ENCODE results near the gene GATA5.

The GATA5 gene

GRCh38 chr20:62486484-62486883 is 10.7 kb upstream of the GATA5 start:
- no peak for DNase-seq

GRCh38 chr20:62485701-62486089 is 9.9 kb upstream of the GATA5 start:
- no peak for DNase-seq

GRCh38 chr20:62485062-62485700 is 9.4 kb upstream of the GATA5 start:
- DNase-seq = peak; percentile 72

GRCh38 chr20:62484478-62484877 is 8.7 kb upstream of the GATA5 start:
- DNase-seq = no peak

- no peak for DNase-seq
Observed at GRCh38 chr20:62483613-62484458, 8.0 kb upstream of the GATA5 start.

- DNase-seq = no peak
Observed at GRCh38 chr20:62482974-62483373, 7.2 kb upstream of the GATA5 start.

GRCh38 chr20:62482146-62482809 is 6.5 kb upstream of the GATA5 start:
- DNase-seq = peak; percentile 48

GRCh38 chr20:62481425-62482145 is 5.8 kb upstream of the GATA5 start:
- DNase-seq = peak; percentile 63

GRCh38 chr20:62480318-62480717 is 4.5 kb upstream of the GATA5 start:
- DNase-seq = no peak

GRCh38 chr20:62479656-62480055 is 3.9 kb upstream of the GATA5 start:
- DNase-seq = no peak

GRCh38 chr20:62479156-62479555 is 3.4 kb upstream of the GATA5 start:
- no peak for DNase-seq

GRCh38 chr20:62477669-62478455 is 2.1 kb upstream of the GATA5 start:
- no peak for DNase-seq

GRCh38 chr20:62476056-62476838 is 452 bp upstream of the GATA5 start:
- peak; percentile 72 for DNase-seq

- peak; percentile 56 for DNase-seq
Observed at GRCh38 chr20:62475027-62475771, 596 bp downstream of the GATA5 start.

GRCh38 chr20:62474604-62475026 is 1.2 kb downstream of the GATA5 start:
- DNase-seq = no peak

- no peak for DNase-seq
Observed at GRCh38 chr20:62473717-62474603, 1.8 kb downstream of the GATA5 start.

GRCh38 chr20:62472941-62473585 is 2.7 kb downstream of the GATA5 start:
- DNase-seq = no peak

GRCh38 chr20:62472138-62472940 is 3.5 kb downstream of the GATA5 start:
- DNase-seq = no peak

Measured in retina (tissue), 1 donor.